ENCODE measurements around the gene RNASE9. TPM values are rescaled to one million over a fixed set of nuclear protein-coding genes. Genes with fewer than 3 reads are reported as not detected.
"Not testable (repeated sequence)": the region's sequence is repeated elsewhere in the genome, so short reads cannot be mapped to it uniquely, and the experiment has no call there.

Gene RNASE9
- total RNA-seq, 1 donor from 2014 or later = not detected

DNA sequence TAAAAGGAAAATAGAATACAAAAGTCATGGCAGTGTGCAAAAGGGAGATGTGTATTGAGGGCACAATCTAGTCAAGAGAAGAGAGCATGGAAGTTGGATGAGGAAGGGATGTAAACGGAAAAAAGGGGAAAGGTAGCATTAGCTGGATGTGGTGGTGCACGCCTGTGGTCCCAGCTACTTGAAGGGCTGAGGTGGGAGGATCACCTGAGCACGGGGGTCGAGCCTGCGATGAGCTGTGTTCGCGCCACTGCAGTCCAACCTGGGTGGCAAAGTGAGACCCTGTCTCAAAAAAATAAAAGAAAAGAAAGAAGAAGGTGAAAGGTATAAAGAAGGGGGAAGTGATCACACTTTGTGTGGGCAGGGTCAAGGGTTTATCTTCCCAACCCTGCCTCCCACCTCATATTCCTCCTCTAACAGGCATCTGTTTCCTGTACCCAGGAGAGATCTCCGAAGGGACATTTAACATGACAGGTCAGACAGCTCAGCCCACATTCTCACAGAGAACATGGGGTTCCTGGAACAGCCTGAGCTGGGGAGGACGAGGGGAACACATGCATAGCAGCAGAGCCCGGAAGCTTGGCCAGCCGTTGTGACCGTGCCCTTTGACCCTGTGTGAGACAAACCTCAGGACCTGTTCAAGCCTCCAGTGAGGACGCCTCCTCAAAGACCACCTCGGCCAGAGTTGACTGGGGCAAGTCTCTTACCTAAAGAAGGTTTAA lies 18.1 kb upstream of the RNASE9 start:
- no peak for DNase-seq (ENCODE audit: extremely low read depth, low read depth, low spot score)

DNA sequence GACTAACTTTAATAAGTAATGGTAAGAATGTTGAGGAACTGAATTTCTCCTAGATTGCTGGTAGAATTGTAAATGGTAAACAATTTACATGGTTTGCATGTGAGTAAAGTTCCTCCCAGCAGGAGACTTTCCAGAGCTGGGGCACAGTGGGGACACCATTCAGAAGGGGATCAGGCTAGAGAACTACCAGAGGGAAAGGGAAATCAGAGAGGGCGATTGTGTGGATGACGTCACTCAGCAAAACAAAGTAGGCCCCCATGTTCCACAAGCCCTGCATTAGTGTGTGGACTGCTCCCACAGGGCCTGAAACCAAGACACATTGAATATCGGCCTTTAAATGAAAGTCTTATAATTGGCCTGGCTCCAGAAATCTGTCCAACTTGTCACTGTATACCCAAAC lies 17.5 kb upstream of the RNASE9 start:
- DNase-seq (ENCODE audit: extremely low read depth, low read depth, low spot score) = no peak

DNA sequence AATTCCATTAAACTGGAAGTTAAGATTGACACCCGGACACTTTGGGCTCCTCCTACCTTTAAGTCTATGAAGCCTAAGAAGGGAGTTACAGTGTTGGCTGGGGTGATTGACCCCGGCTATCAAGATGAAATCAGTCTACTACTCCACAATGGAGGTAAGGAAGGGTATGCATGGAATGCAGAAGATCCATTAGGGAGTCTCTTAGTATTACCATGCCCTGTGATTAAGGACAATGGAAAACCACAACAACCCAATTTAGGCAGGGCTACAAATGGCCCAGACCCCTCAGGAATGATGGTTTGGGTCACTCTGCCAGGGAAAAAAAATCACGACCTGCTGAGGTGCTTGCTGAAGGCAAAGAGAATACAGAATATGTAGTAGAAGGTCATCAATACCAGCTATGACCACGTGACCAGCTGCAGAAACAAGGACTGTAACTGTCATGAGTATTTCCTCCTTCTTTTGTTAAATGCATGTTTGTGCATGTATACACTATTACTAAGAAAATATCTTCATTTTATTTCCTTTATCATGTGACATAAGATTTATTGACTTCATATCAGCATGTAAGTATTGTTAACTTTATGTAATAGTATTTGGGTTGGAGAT lies 11.6 kb upstream of the RNASE9 start:
- DNase-seq (ENCODE audit: extremely low read depth, low read depth, low spot score) = not testable (repeated sequence)

DNA sequence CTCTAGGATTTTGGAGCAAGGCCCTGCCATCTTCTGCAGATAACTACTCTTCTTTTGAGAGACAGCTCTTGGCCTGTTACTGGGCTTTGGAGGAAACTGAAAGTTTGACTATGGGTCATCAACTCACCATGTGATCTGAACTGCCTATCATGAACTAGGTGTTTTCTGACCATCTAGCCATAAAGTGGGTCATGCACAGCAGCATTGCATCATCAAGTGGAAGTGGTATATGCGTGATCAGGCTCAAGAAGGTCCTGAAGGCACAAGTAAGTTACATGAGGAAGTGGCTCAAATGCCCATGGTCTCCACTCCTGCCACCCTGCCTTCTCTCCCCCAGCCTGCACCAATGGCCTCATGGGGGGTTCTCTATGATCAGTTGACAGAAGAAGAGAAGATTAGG lies 9.9 kb upstream of the RNASE9 start:
- not testable (repeated sequence) for DNase-seq (ENCODE audit: extremely low read depth, low read depth, low spot score)

DNA sequence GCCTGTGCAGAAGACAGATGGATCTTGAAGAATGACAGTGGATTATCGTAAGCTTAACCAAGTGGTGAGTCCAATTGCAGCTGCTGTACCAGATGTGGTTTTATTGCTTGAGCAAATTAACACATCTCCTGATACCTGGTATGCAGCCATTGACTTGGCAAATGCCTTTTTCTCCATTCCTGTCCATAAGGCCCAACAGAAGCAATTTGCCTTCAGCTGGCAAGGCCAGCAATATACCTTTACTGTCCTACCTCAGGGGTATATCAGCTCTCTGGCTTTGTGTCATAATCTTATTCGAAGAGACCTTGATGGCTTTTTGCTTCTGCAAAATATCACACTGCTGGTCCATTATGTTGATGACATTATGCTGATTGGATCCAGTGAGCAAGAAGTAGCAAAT lies 9.0 kb upstream of the RNASE9 start:
- not testable (repeated sequence) for DNase-seq (ENCODE audit: extremely low read depth, low read depth, low spot score)

DNA sequence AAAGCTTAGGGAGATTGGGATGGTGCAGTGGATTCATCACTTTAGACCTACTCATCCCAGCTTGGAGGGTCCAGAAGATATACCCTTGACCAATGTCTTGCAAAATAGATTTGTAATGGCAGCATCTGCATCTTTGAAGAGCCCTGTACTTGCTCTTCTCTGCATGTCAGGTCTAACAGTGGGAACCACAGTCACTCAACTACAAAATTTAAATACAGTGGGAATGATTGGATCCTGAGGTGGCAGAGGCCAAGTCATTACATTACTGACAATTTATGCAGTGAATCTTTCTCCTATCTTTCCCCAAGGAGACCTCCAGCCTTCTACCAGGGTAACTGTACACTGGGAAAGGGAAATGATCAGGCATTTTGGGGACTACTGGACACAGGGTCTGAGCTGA lies 8.2 kb upstream of the RNASE9 start:
- no peak for DNase-seq (ENCODE audit: extremely low read depth, low read depth, low spot score)

DNA sequence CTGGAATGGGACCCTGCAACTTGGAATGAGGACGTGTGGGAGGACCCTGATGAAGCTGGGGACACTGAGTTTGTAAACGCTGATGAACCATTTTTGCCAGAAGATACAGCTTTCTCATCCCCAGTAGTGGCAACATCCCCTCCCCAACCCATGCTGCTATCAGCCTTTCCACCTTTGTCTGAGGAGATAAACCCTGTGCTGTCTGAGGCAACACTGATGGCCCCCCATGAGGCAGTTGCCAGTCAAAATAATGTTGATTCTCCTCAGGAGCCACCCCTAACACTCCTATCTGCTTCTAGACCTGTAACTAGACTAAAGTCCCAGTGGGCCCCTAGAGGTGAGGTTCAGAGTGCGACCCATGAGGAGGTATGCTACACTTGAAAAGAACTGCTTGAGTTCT lies 7.5 kb upstream of the RNASE9 start:
- DNase-seq (ENCODE audit: extremely low read depth, low read depth, low spot score) = no peak

DNA sequence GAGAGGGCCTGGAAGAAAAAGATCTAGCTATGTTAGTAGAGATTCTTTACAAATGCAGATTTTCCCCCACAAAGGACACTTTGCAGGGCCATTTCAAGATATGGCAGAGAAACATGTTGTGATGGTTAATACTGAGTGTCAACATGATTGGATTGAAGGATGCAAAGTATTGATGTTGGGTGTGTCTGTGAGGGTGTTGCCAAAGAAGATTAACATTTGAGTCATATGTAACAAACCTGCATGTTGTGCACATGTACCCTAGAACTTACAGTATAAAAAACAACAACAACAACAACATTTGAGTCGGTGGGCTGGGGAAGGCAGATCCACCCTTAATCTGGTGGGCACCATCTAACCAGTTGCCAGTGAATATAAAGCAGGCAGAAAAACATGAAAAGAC lies 6.4 kb upstream of the RNASE9 start:
- not testable (repeated sequence) for DNase-seq (ENCODE audit: extremely low read depth, low read depth, low spot score)

DNA sequence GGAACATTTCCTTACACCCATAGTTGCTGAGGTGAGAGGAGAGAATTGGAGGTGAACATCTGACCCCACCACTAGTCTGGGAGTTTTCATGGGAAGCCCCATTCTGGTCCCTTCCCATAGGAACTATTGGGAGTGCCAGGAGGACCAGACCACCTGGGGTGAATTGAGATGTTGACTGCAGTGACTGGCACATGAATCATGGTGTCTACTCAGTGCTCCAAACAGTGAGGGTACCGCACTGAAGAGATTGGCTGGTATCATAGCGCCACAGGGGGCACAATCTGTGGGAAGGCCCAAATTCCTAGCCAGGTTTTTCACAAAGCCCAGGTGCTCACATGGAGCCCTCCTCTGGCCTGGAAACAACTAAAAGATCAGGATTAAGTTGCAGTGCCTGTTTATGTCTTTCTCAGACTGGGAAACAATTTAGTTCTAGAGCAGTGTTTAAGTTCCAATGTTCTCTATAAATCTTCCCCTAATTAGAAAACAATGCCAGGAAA lies 3.7 kb upstream of the RNASE9 start:
- no peak for DNase-seq (ENCODE audit: extremely low read depth, low read depth, low spot score)

DNA sequence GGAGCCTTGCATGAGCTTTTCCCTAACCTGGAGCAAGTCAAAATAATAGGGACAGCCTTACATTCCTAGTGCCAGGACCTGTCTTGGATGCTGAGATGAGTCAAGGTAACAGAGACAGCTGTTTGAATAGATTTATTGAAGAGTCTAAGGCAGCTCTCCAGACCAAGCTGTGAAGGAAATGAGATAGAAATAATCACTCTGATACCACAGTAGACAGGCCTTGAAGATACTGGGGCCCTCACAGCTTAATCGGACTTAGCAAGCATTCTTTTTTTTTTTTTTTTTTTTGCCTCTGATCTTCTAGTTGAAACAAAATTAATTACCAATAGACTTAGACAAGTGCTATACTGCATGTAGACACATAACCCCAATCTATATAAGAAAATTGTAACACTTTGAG lies 3.1 kb upstream of the RNASE9 start:
- no peak for DNase-seq (ENCODE audit: extremely low read depth, low read depth, low spot score)

DNA sequence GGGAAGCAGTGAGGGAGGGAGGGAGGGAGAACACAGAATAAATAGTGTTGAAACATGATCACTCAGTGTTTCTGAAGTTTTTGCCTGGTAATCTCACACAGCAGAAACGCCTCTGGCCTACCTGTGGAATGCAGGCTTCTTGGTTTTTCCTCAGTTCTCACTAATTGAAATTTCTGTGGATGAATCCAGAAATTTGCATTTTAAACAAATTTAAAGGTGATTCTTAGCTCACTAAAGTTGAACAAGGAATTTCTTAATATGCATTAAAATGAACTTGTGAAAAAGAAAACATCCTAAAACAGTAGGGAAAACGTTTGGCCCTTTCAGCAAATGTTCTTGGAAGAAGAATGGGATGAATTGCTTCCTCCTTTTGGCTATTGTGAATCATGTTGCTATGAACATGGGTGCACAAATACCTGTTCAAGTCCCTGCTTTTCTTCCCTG lies 1.4 kb downstream of the RNASE9 start:
- DNase-seq (ENCODE audit: extremely low read depth, low read depth, low spot score) = no peak

DNA sequence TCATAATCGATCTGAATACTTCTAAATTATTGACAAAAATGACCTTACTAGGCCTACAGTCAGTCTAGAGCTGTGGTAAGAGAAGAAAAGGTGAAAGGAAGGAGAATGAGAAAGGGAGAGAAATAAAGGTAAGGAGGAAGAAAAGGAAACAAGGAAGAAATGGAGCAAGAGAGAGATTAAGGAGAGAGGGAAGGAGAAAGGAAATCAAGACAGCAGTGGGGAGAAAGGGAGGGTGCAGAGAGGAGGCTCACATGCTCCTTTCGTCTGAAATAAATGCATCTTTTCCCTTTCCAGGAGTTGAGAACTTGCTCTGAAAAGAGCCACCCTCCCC lies 3.7 kb downstream of the RNASE9 start:
- no peak for DNase-seq (ENCODE audit: extremely low read depth, low read depth, low spot score)

DNA sequence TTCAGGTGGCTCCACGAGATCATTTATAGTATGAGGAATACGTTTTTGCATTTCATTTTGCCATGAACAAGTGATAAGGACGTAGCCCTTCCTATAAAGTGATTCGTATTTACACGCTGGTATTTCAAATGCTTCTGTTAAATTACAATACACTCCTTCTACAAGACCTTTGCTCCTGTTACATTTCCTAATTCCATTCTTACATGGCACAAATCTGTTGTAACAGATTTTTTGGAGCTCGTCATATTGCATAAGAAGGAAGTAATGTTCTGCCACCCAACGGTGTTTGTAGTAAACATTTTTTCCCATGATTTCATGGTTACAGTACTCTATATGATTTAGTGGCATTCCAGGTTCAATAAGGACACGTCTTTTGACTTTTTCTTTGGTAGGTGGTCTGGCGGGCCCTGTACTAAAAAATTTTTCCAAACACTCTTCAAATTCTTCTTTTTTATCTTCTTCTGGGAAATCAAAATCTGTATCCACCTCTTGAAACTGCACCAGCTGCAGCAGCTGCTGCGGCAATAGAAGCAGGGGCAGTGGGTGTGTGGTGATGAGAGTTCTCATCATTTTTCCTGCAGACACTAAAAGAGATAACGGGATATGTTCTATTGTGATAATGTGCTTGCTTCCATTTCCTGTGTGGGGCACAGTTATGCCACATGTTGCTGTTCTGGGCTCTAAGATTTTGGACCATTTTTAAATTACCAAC lies 4.2 kb downstream of the RNASE9 start:
- no peak for DNase-seq (ENCODE audit: extremely low read depth, low read depth, low spot score)

DNA sequence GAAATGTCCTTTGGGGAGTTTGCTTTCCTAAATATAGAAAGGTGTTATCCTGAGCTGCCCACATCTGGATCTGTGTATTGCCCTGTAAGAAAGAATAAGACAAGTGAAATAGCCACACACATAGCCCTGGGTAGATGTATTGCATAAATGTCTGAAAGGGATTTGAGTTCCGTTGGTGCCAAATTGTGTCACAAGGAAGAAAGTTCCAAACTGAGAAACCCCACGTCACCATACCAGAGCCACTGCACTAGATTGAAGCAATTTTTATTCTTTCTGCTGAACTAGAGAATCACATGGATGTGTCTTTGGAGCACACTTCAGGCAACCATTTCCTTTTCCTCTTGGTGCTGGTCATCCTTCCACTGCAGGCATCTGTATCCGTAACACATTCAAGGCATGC lies 5.0 kb downstream of the RNASE9 start:
- DNase-seq (ENCODE audit: extremely low read depth, low read depth, low spot score) = no peak

DNA sequence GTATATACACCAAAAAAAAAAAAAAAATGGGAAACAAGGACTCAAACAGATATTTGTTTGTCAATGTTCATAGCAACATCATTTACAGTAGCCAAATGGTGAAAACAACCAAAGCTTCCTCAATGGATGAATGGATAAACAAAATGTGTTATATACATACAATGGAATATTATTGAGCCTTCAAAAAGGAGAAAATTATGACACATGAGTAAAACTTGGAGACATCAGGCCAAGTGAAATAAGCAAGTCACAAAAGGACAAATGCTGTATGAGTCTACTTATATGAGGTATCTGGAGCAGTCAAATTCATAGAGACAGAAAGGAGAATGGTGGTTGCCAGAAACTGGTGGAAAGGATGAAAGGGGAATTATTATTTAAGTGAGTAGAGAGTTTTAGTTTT lies 7.8 kb downstream of the RNASE9 start:
- DNase-seq (ENCODE audit: extremely low read depth, low read depth, low spot score) = no peak

DNA sequence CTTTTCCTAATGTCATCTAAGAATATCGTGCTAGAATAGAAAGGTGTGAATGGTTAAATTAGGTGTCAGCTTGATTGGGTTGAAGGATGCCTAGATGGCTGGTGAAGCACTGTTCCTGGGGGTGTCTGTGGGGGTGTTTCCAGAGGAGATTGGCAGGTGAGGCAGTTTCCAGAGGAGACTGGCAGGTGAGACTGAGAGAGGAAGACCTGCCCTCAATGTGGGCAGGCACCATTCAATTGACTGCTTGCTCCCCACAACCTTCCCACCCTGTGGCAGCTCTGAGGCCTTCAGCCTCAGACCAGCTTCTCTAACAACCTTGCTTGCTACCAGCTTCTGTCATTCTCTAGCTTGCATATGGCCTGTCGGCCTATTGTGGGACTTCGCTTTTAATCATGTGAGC lies 9.2 kb downstream of the RNASE9 start:
- DNase-seq (ENCODE audit: extremely low read depth, low read depth, low spot score) = no peak

DNA sequence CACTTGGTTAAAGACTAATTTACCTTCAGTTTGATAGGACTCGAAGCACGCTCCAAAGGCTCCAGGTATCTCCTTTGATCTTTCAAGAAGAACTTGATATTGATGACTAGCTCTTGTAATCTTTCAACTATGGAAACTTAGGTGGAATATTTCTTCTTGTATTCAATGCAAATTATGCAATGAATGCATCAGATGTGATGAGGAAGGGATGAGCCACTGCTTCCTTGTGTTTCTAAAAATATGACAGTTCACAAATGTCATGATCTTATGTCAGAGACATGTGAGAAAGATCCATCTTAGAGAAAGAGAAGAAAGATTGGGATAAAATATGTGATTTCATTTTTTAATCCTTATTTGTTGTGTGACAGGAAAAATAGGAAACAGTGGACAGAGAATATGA lies 9.9 kb downstream of the RNASE9 start:
- DNase-seq (ENCODE audit: extremely low read depth, low read depth, low spot score) = no peak

DNA sequence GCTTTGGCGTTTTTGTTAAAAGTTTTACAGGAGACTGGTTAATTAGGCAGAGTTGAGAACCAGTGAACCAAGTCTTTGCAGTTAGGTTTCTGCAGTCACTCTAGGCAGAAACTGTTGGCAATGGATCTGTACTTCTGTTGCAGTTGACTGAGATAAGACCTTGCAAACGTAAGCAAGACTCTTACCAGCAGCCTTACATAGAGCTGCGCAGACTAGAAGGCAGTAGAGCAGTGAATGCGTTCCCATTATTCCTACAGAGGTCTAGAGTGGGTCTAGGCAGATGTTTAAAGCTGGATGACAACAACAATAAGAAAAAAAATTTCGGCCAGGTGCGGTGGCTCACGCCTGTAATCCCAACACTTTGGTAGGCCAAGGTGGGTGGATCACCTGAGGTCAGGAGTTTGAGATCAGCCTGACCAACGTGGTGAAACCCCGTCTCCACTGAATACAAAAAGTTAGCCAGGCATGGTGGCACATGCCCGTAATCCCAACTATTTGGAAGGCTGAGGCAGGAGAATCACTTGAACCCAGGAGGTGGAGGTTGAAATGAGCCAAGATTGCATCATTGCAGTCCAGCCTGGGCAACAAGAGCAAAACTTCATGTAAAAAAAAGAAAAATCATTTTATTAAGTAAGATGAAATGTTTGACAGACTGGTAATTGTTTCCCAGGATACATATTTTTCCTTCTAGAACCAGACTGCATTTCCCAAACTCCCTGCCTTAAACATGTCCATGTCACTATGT lies 12.3 kb downstream of the RNASE9 start:
- DNase-seq (ENCODE audit: extremely low read depth, low read depth, low spot score) = no peak

DNA sequence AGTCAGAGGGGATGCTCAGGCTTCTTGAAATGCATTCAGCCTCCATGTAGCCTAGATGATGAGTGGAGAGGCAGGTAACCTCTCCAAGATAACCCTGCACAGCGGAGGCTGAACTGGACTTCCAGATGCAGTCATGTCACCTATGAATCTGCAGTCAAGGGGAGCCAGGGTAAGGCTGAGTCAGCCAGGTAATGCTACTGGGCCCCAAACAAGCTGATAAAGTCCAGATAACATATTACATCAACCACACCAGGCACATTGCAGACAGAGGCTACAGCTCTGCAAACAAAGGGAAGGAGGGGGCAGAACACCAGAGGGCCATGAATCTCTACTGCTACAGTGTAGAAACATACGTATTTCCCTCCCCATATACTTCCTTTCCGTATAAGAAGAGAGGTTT lies 14.0 kb downstream of the RNASE9 start:
- no peak for DNase-seq (ENCODE audit: extremely low read depth, low read depth, low spot score)

DNA sequence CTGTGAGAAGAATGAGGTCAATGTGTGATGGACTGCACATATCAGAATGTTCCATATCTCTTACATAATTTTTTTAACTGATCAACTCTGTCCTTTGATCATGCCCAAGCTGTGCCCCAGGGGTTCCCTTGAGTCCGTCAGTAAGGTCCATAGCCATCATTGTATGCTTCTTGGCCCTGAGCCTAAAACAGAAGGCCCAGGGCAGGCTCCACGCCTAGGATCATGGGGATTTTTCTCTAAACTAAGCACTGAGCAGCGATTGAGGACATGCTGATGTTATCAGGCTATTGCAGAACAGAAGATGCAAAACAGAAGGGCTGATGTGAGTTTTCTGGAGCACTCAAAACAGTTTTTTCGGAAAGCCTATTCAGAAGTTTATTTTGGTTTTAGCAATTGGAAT lies 20.9 kb downstream of the RNASE9 start:
- DNase-seq (ENCODE audit: extremely low read depth, low read depth, low spot score) = no peak
